PFSK-1 (cell line): ENCODE data around the gene NRP1.

ENCODE experiments used
- FOXP2 ChIP-seq: optimal IDR thresholded peaks from 2 replicates; pipeline ENCODE3; 2011; ENCODE audit warnings: borderline replicate concordance, control low read depth, inconsistent platforms; ENCODE audit not compliant: insufficient read depth; ENCODE audit errors: extremely low read length, extremely low read depth
- POLR2AphosphoS5 ChIP-seq: IDR thresholded peaks from 2 replicates; pipeline ENCODE4 v1.6.1; 2012; ENCODE audit warnings: low read depth, mild to moderate bottlenecking, control low read depth, low read length, moderate library complexity
- TAF1 ChIP-seq: IDR thresholded peaks from 2 replicates; pipeline ENCODE4 v1.6.1; 2012; ENCODE audit warnings: low read length, control low read depth, borderline replicate concordance; ENCODE audit not compliant: insufficient read depth

DNA sequence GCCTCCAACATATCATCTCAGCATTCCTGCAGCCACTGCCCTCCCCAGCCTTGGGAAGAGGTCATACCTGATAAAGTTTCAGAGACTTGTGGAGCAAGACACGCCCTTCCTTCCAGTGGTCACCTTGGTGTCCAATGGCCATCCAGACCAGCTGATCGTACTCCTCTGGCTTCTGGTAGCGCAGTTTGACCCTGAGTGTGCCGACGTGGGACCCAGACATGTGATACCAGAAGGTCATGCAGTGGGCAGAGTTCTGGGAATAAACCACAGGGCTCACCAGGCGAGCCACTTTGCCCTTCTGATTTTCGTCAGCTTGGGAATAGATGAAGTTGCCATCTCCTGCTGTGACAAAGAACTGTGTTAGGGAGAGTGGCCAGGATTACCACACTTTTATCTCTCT, 148.3 kb downstream of the NRP1 start:
- TF ChIP-seq FOXP2: no peak
- no peak for TF ChIP-seq POLR2AphosphoS5
- no peak for TF ChIP-seq TAF1
